Measurements from ENCODE around the gene RTL5.

The RTL5 gene

GRCh38 chrX:72107841-72108595 is 23.7 kb downstream of the RTL5 start:
- no peak for DNase-seq

GRCh38 chrX:72107320-72107719 is 24.4 kb downstream of the RTL5 start:
- no peak for DNase-seq

- DNase-seq, result no peak
These were observed 26.3 kb downstream of the RTL5 start for GRCh38 chrX:72105436-72105835.

- DNase-seq, result no peak
These were observed 29.0 kb downstream of the RTL5 start for GRCh38 chrX:72102760-72103159.

GRCh38 chrX:72102126-72102525 is 29.6 kb downstream of the RTL5 start:
- DNase-seq, result no peak

GRCh38 chrX:72101597-72102037 is 30.1 kb downstream of the RTL5 start:
- no peak for DNase-seq

GRCh38 chrX:72100824-72101351 is 30.8 kb downstream of the RTL5 start:
- peak; percentile 26 for DNase-seq

- no peak for DNase-seq
These were observed 31.5 kb downstream of the RTL5 start for GRCh38 chrX:72100051-72100755.

GRCh38 chrX:72097098-72097497 is 34.6 kb downstream of the RTL5 start:
- DNase-seq, result no peak

GRCh38 chrX:72095370-72095769 is 36.3 kb downstream of the RTL5 start:
- DNase-seq, result no peak

- peak; percentile 39 for DNase-seq
These were observed 36.8 kb downstream of the RTL5 start for GRCh38 chrX:72094894-72095293.

GRCh38 chrX:72089254-72089653 is 42.5 kb downstream of the RTL5 start:
- DNase-seq, result no peak

GRCh38 chrX:72088761-72089160 is 43.0 kb downstream of the RTL5 start:
- DNase-seq, result no peak

GRCh38 chrX:72086995-72087394 is 44.7 kb downstream of the RTL5 start:
- no peak for DNase-seq

- no peak for DNase-seq
These were observed 47.6 kb downstream of the RTL5 start for GRCh38 chrX:72084114-72084513.

- DNase-seq, result no peak
These were observed 48.4 kb downstream of the RTL5 start for GRCh38 chrX:72083291-72083690.

GRCh38 chrX:72081605-72082320 is 50.0 kb downstream of the RTL5 start:
- no peak for DNase-seq

- no peak for DNase-seq
These were observed 50.9 kb downstream of the RTL5 start for GRCh38 chrX:72080800-72081199.

- no peak for DNase-seq
These were observed 51.6 kb downstream of the RTL5 start for GRCh38 chrX:72080150-72080549.

- DNase-seq, result no peak
These were observed 52.1 kb downstream of the RTL5 start for GRCh38 chrX:72079607-72080006.

- DNase-seq, result no peak
These were observed 53.3 kb downstream of the RTL5 start for GRCh38 chrX:72078411-72078810.

Data from stimulated activated CD4-positive, alpha-beta T cell treated with anti-CD3 and anti-CD28 coated beads, Interleukin-4, amount 100 ng/mL, for 1 hour (primary cell).